HEK293 (cell line): ENCODE results near the gene NPEPL1.

Experiments used
- CTCF ChIA-PET: fragments of 350-600 bp; formaldehyde crosslinking; extraction: SDS; loops from one replicate; lab custom pipeline; 2021; ENCODE audit warnings: antibody characterized with exemption; lab: Yijun Ruan, JAX
- POLR2A ChIA-PET: fragments of 300-600 bp; formaldehyde crosslinking; extraction: SDS; loops from one replicate; lab custom pipeline; 2020; ENCODE audit warnings: antibody characterized with exemption, inconsistent platforms; lab: Yijun Ruan, JAX
- H3K27ac ChIP-seq: fragments of 200-500 bp; sonication (Bioruptor generic); 2 replicates; pipeline ENCODE4 v1.5.1; 2014; ENCODE audit warnings: low read depth, low read length, control low read depth, inconsistent platforms; ENCODE audit errors: extremely low read depth
- H3K36me3 ChIP-seq, 2 experiments: fragments of 200-500 bp in 1 of 2; sonication (Bioruptor generic) in 1 of 2; 1 replicate in 1 of 2; 2 replicates in 1 of 2; pipeline ENCODE4 v1.5.1; 2014 to 2017; ENCODE audit warnings: inconsistent platforms in 2 of 2, low read length in 2 of 2; ENCODE audit not compliant: control insufficient read depth in 2 of 2, insufficient read depth in 1 of 2
- H3K4me1 ChIP-seq: fragments of 200-500 bp; sonication (Bioruptor generic); 2 replicates; pipeline ENCODE4 v1.5.1; 2014; ENCODE audit warnings: mild to moderate bottlenecking, low read length, inconsistent platforms; ENCODE audit not compliant: control insufficient read depth, insufficient read depth
- H3K4me3 ChIP-seq: 2 replicates; pipeline ENCODE4 v1.5.1; 2011; ENCODE audit warnings: low read depth, mild to moderate bottlenecking, control low read depth, low read length, moderate library complexity
- H3K9me3 ChIP-seq: fragments of 200-500 bp; sonication (Bioruptor generic); 2 replicates; pipeline ENCODE4 v1.5.1; 2014; ENCODE audit warnings: low read depth, low read length, inconsistent platforms; ENCODE audit not compliant: control insufficient read depth, insufficient read depth
- BCL11A ChIP-seq: fragments of 450-650 bp; formaldehyde crosslinking; IDR thresholded peaks from 2 replicates; pipeline ENCODE4 v1.5.1; 2016; ENCODE audit warnings: low read depth, missing biosample characterization, missing genetic modification characterization
- CTCF ChIP-seq: fragments of 450-650 bp; formaldehyde crosslinking; IDR thresholded peaks from 2 replicates; pipeline ENCODE4 v1.5.1; 2016; ENCODE audit warnings: missing biosample characterization, missing genetic modification characterization
- KLF8 ChIP-seq: fragments of 450-650 bp; formaldehyde crosslinking; IDR thresholded peaks from 2 replicates; pipeline ENCODE4 v1.5.1; 2016; ENCODE audit warnings: missing biosample characterization, missing genetic modification characterization
- MEIS1 ChIP-seq: sonication (generic); formaldehyde crosslinking; IDR thresholded peaks from 2 replicates; pipeline ENCODE4 v1.8.1; 2022; ENCODE audit warnings: missing genetic modification reagents, mild to moderate bottlenecking, borderline replicate concordance
- MYNN ChIP-seq: fragments of 450-650 bp; formaldehyde crosslinking; IDR thresholded peaks from 2 replicates; pipeline ENCODE4 v1.5.1; 2016; ENCODE audit warnings: missing biosample characterization, missing genetic modification characterization, borderline replicate concordance
- ZBTB17 ChIP-seq: fragments of 450-650 bp; formaldehyde crosslinking; IDR thresholded peaks from 2 replicates; pipeline ENCODE4 v1.5.1; 2016; ENCODE audit warnings: missing biosample characterization, missing genetic modification characterization
- ZNF132 ChIP-seq: fragments of 450-650 bp; formaldehyde crosslinking; IDR thresholded peaks from 2 replicates; pipeline ENCODE4 v1.5.1; 2017; ENCODE audit warnings: missing biosample characterization, missing genetic modification characterization, borderline replicate concordance
- ZNF214 ChIP-seq: fragments of 450-650 bp; formaldehyde crosslinking; IDR thresholded peaks from 2 replicates; pipeline ENCODE4 v1.5.1; 2017; ENCODE audit warnings: missing biosample characterization, mild to moderate bottlenecking, missing genetic modification characterization, borderline replicate concordance
- ZNF350 ChIP-seq: fragments of 450-650 bp; formaldehyde crosslinking; IDR thresholded peaks from 2 replicates; pipeline ENCODE4 v1.5.0; 2017; ENCODE audit warnings: missing biosample characterization, mild to moderate bottlenecking, missing genetic modification characterization
- ZNF404 ChIP-seq: fragments of 450-650 bp; formaldehyde crosslinking; IDR thresholded peaks from 2 replicates; pipeline ENCODE4 v1.5.1; 2017; ENCODE audit warnings: missing biosample characterization, missing genetic modification characterization
- ZNF433 ChIP-seq: fragments of 450-650 bp; formaldehyde crosslinking; IDR thresholded peaks from 2 replicates; pipeline ENCODE4 v1.5.1; 2016; ENCODE audit warnings: missing biosample characterization, missing genetic modification characterization, low read depth
- ZNF544 ChIP-seq: fragments of 450-650 bp; formaldehyde crosslinking; IDR thresholded peaks from 2 replicates; pipeline ENCODE4 v1.5.0; 2017; ENCODE audit warnings: missing biosample characterization, missing genetic modification characterization
- ZNF626 ChIP-seq: fragments of 450-650 bp; sonication (Bioruptor Pico); formaldehyde crosslinking; IDR thresholded peaks from 2 replicates; pipeline ENCODE4 v1.5.1; 2018; ENCODE audit warnings: missing biosample characterization, missing genetic modification characterization, inconsistent platforms
- ZNF654 ChIP-seq: fragments of 450-650 bp; formaldehyde crosslinking; IDR thresholded peaks from 2 replicates; pipeline ENCODE4 v1.5.1; 2016; ENCODE audit warnings: low read depth, missing biosample characterization, missing genetic modification characterization
- ZNF701 ChIP-seq: fragments of 450-650 bp; formaldehyde crosslinking; IDR thresholded peaks from 2 replicates; pipeline ENCODE4 v1.5.1; 2016; ENCODE audit warnings: missing biosample characterization, missing genetic modification characterization
- ZNF76 ChIP-seq: fragments of 450-650 bp; formaldehyde crosslinking; IDR thresholded peaks from 2 replicates; pipeline ENCODE4; 2016; ENCODE audit warnings: low read depth, missing biosample characterization, missing genetic modification characterization, borderline replicate concordance
- ZSCAN30 ChIP-seq: fragments of 450-650 bp; IDR thresholded peaks from 2 replicates; pipeline ENCODE4 v1.5.1; 2018; ENCODE audit warnings: missing biosample characterization, mild to moderate bottlenecking, missing genetic modification characterization, moderate library complexity
- TF ChIP-seq, protein P1 (sequence below): fragments of 450-650 bp; formaldehyde crosslinking; conservative IDR thresholded peaks from 2 replicates; pipeline ENCODE4 v1.5.1; 2016; ENCODE audit warnings: low read depth, missing biosample characterization, missing genetic modification characterization
- TF ChIP-seq, protein P2 (sequence below): fragments of 450-650 bp; formaldehyde crosslinking; IDR thresholded peaks from 2 replicates; pipeline ENCODE4; 2016; ENCODE audit warnings: missing biosample characterization, missing genetic modification characterization
- TF ChIP-seq, protein P3 (sequence below): fragments of 450-650 bp; formaldehyde crosslinking; IDR thresholded peaks from 2 replicates; pipeline ENCODE4 v1.5.1; 2017; ENCODE audit warnings: missing biosample characterization, mild to moderate bottlenecking, missing genetic modification characterization, moderate library complexity

NPEPL1 gene

GRCh38 chr20:58645412-58645968, 47.1 kb upstream of the NPEPL1 start (continued):
- TF ChIP-seq, protein P1, sequence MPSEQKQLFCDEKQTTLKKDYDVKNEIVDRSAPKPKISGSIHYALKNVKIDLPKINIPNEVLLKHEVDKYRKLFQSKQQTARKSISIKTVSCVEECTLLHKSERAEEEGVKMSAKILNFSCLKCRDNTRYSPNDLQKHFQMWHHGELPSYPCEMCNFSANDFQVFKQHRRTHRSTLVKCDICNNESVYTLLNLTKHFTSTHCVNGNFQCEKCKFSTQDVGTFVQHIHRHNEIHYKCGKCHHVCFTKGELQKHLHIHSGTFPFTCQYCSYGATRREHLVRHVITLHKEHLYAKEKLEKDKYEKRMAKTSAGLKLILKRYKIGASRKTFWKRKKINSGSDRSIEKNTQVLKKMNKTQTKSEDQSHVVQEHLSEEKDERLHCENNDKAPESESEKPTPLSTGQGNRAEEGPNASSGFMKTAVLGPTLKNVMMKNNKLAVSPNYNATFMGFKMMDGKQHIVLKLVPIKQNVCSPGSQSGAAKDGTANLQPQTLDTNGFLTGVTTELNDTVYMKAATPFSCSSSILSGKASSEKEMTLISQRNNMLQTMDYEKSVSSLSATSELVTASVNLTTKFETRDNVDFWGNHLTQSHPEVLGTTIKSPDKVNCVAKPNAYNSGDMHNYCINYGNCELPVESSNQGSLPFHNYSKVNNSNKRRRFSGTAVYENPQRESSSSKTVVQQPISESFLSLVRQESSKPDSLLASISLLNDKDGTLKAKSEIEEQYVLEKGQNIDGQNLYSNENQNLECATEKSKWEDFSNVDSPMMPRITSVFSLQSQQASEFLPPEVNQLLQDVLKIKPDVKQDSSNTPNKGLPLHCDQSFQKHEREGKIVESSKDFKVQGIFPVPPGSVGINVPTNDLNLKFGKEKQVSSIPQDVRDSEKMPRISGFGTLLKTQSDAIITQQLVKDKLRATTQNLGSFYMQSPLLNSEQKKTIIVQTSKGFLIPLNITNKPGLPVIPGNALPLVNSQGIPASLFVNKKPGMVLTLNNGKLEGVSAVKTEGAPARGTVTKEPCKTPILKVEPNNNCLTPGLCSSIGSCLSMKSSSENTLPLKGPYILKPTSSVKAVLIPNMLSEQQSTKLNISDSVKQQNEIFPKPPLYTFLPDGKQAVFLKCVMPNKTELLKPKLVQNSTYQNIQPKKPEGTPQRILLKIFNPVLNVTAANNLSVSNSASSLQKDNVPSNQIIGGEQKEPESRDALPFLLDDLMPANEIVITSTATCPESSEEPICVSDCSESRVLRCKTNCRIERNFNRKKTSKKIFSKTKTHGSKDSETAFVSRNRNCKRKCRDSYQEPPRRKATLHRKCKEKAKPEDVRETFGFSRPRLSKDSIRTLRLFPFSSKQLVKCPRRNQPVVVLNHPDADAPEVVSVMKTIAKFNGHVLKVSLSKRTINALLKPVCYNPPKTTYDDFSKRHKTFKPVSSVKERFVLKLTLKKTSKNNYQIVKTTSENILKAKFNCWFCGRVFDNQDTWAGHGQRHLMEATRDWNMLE = no peak
- no peak for TF ChIP-seq ZNF76

DNA sequence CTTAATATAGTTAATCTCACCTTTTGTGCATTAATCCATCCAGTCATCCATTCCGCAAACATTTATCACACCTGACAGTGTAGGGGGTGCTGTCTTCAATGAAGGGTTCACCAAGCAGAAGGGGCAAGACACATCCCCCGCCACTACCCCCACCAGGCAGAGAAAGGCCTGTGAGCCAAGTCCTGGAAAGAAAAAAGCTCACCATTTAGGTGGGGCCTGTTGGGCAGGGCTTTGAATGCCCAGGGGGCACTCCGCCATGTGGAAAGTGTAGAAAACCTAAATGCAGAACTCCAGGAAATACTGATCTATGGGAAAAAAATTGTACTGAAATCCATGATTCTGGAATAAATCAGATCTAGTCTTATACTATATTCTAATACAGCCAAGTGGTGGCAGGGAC, 46.3 kb upstream of the NPEPL1 start:
- POLR2A ChIA-PET = no interaction called here
- H3K4me1 ChIP-seq = no peaks in the 10 kb centered on the region; the same call in 1 of the 2 replicates
- no peak overlapping the region for H3K27ac ChIP-seq
- no peak overlapping the region for H3K4me3 ChIP-seq
- H3K36me3 ChIP-seq = no peaks in the 10 kb centered on the region
- H3K9me3 ChIP-seq = no peaks in the 10 kb centered on the region
- CTCF ChIA-PET = interaction anchor here (1.1 kb wide), 1 partner anchor 412 kb away, joined by 6 read pairs; no protein-coding TSS in a partner anchor
- TF ChIP-seq ZNF214 (tag by site-specific recombination) (no peak), ZNF404 (tag by site-specific recombination) (no peak), MEIS1 (no peak), ZNF433 (tag by site-specific recombination) (no peak), CTCF (tag by site-specific recombination) (no peak), ZNF701 (tag by site-specific recombination) (no peak), ZNF350 (tag by site-specific recombination) (no peak), KLF8 (tag by site-specific recombination) (no peak), MYNN (tag by site-specific recombination) (no peak), ZSCAN30 (tag by site-specific recombination) (no peak), ZNF544 (tag by site-specific recombination) (no peak), ZNF626 (tag by site-specific recombination) (no peak), ZNF132 (tag by site-specific recombination) (no peak), ZNF654 (tag by site-specific recombination) (no peak), ZBTB17 (tag by site-specific recombination) (no peak), BCL11A (tag by site-specific recombination) (no peak)
- TF ChIP-seq, protein P2, sequence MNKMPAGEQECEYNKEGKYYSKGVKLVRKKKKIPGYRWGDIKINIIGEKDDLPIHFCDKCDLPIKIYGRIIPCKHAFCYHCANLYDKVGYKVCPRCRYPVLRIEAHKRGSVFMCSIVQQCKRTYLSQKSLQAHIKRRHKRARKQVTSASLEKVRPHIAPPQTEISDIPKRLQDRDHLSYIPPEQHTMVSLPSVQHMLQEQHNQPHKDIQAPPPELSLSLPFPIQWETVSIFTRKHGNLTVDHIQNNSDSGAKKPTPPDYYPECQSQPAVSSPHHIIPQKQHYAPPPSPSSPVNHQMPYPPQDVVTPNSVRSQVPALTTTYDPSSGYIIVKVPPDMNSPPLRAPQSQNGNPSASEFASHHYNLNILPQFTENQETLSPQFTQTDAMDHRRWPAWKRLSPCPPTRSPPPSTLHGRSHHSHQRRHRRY = no peak
- TF ChIP-seq, protein P3, sequence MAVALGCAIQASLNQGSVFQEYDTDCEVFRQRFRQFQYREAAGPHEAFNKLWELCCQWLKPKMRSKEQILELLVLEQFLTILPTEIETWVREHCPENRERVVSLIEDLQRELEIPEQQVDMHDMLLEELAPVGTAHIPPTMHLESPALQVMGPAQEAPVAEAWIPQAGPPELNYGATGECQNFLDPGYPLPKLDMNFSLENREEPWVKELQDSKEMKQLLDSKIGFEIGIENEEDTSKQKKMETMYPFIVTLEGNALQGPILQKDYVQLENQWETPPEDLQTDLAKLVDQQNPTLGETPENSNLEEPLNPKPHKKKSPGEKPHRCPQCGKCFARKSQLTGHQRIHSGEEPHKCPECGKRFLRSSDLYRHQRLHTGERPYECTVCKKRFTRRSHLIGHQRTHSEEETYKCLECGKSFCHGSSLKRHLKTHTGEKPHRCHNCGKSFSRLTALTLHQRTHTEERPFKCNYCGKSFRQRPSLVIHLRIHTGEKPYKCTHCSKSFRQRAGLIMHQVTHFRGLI (tag by site-specific recombination) = no peak
